ENCODE results near the gene GORASP1. TPM values are rescaled to one million over a fixed set of nuclear protein-coding genes. Genes with fewer than 3 reads are reported as not detected.
A peak's percentile ranks its signal among the peaks of the same experiment; 100 is the strongest.

The GORASP1 gene
- total and polyA plus RNA-seq, 2 of the 13 experiments (the other 11 are each of a cell fraction or from before 2014, with no cell fraction given), result 36.4 to 39.8 TPM

- TF ChIP-seq REPIN1 (CRISPR knock-in tag; IDR thresholded peaks at IDR 0.05; ENCODE audit: borderline replicate concordance, low read depth), result 0 out of 2 replicates have a peak, but pooled peaks have one; percentile 3
- TF ChIP-seq ZNF331 (CRISPR knock-in tag; IDR thresholded peaks at IDR 0.05), result 0 out of 2 replicates have a peak, but pooled peaks have one; percentile 36
- TF ChIP-seq ZNF777 (CRISPR knock-in tag; IDR thresholded peaks at IDR 0.05), result peak; percentile 40; the same call in 1 of the 2 replicates
- TF ChIP-seq ZNF414 (CRISPR knock-in tag; IDR thresholded peaks at IDR 0.05), result no peak
- TF ChIP-seq HOXA5 (CRISPR knock-in tag; IDR thresholded peaks at IDR 0.05), result no peak
- no peak for TF ChIP-seq CENPX (CRISPR knock-in tag; IDR thresholded peaks at IDR 0.05)
- TF ChIP-seq ZNF773 (CRISPR knock-in tag; IDR thresholded peaks at IDR 0.05; ENCODE audit: borderline replicate concordance), result no peak
- TF ChIP-seq ZNF142 (CRISPR knock-in tag; IDR thresholded peaks at IDR 0.05), result no peak
- no peak for TF ChIP-seq NKX3-1 (CRISPR knock-in tag; IDR thresholded peaks at IDR 0.05)
- TF ChIP-seq GATAD1 (CRISPR knock-in tag; IDR thresholded peaks at IDR 0.05), result peak; percentile 72
- TF ChIP-seq SRY (CRISPR knock-in tag; IDR thresholded peaks at IDR 0.05), result no peak
- no peak; the same call in 1 of the 2 replicates for TF ChIP-seq ZNF850 (CRISPR knock-in tag; conservative IDR thresholded peaks at IDR 0.05)
- no peak for TF ChIP-seq JARID2 (CRISPR knock-in tag; IDR thresholded peaks at IDR 0.05; ENCODE audit: insufficient replicate concordance)
- TF ChIP-seq ZNF75D (CRISPR knock-in tag; IDR thresholded peaks at IDR 0.05; ENCODE audit: borderline replicate concordance), result no peak
- no peak for TF ChIP-seq GTF2F1 (IDR thresholded peaks at IDR 0.05; ENCODE audit: low read length)
- no peak for TF ChIP-seq ATF6 (CRISPR knock-in tag; conservative IDR thresholded peaks at IDR 0.05)
- peak; percentile 50; the same call in 1 of the 2 replicates for TF ChIP-seq MEIS1 (CRISPR knock-in tag; IDR thresholded peaks at IDR 0.05; ENCODE audit: borderline replicate concordance)
- peak; percentile 89; the same call in 1 of the 2 replicates for TF ChIP-seq ZFP82 (CRISPR knock-in tag; IDR thresholded peaks at IDR 0.05; ENCODE audit: borderline replicate concordance)
- 0 out of 2 replicates have a peak, but pooled peaks have one; percentile 14 for TF ChIP-seq ZNF275 (CRISPR knock-in tag; IDR thresholded peaks at IDR 0.05; ENCODE audit: borderline replicate concordance)
- no peak for TF ChIP-seq ZNF572 (CRISPR knock-in tag; IDR thresholded peaks at IDR 0.05)
These were observed at the start of gene GORASP1, which contains the start of gene TTC21A (continued) for GRCh38 chr3:39107388-39108199.
